HG02970 (cell line): ENCODE results near the gene C1QTNF5.

Experiments
- ATAC-seq: cut with Tn5 transposase; IDR thresholded peaks from one replicate; pipeline ENCODE4 v1.9.1; 2021; ENCODE audit warnings: mild to moderate bottlenecking, moderate library complexity, moderate number of reproducible peaks; ENCODE audit not compliant: unreplicated experiment, low FRiP score

Gene C1QTNF5

DNA sequence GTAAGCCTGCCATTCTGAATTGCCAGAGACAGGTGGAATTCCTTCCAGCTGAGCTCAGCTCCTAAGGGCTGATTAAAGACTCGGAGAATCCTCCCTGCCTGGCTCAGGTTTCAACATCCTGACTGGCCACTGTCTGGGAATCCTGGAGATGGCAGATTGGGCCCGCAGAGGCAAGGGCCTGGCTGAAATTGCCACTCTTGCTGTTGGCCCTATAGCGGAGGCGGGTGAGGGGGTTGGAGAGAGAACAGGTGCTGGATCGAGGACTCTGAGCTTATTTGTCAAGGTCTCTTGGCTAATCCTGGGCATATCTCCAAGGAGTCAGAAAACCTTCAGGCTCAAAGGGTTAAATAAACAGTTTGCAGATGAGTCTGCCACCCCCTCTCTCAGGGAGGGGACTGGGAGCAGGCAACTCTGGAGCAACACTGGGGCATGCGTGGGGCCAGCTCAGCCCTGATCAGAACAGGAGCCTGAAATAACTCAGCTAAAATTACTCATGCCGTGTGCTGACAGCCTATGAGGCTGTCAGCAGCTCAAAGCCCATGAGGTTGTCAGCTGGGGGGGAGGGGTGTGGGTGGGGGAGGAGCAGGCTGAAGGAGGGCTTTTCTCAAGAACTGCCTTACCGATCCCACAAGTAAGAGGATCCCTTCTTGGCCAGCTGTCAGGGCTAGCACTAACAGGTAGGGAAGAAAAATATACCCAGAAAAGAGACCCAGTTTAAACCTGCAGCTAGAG is 20.5 kb upstream of the C1QTNF5 start:
- no peak for ATAC-seq

DNA sequence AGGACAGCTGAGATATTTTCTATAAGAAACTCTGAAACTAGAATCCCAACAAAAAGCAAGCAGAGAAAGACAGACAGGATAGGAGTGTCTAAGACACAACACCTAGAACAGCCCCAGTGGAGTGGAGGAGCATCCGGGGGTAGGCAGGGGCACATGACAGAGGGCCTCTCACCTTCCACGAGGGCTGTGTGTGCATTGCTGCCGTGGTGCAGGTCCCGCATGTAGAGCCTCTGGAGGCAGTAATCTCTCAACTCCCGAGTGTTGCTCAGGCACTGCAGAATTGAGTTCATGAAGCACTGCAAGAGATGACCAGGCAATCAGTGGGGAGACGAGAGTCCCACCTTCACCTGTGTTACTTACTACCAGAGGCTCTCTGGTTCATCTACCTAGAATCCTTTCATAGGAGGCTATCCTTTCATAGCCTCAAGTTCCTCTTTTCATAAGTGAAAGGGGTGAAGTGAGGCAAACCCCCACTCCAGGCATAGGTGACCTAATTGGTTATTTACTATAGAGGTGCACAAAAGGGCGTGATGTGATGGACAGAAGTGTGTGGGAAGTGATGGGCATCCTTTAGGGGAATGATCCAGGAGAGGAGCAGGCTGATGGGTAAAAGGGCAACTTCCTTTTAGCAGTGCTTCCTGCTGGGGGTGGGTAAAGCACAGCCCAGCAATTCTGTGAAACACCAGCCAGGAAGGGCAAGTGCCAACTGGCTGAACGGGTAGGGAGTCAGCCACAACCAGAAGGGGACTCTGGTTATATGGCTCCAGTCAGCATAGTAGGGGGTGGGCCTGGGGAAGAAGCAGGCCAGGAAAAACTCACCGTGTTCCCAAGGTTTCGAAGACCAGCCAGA is 18.9 kb upstream of the C1QTNF5 start:
- ATAC-seq, result no peak

DNA sequence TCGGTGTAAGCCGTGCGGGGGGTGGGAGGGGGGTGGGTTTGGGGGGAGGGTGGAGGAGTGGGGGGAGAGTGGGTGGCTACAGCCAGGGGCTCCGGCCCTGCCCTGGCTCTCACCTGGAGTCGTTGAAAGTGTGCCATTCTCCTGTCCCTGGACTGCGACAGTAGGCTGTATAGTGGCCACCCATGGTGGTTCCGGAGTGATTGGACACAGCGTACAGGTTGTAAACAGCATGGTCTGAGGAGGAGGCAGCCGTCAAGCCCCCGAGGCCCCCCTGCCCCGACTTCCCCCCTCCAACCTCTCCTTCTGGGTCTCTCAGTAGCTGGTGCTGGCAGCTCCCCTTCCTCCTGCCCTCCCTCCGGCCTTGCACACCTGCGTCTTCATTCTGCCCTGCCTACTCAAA is 16.4 kb upstream of the C1QTNF5 start:
- ATAC-seq, result no peak

DNA sequence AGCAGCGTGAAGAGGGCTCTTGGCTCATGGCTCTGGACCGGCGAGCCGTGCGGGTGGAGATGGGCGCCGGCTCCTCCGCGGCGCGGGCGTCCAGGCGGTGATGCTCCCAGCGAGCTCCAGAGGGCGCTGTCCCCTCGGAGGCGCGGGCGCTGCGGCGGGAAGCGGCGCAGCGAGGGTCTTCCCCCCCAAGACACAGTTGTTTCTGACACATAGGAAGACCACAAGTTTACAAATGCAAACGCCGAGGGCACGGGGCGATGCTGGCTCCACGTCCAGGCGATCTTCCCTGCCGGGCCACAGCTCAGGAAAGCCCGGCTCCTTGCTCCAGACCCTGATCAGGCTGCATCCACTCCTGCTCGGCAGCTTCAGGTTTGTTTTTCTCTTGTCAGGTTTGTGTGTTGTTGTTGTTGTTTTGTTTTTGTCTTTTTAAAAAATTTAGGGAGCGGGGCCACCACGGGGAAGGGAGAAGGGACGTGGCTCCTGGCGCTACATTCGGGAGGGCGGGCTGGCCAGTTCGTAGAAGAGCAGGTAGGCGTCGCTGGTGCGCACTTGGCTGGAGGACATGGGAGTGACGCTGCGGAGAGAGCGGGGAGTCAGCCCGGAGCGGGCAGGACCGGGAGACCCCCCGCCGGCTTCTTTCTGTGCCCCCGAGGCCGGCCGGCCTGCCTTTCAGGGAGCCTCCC is 15.8 kb upstream of the C1QTNF5 start:
- no peak for ATAC-seq

DNA sequence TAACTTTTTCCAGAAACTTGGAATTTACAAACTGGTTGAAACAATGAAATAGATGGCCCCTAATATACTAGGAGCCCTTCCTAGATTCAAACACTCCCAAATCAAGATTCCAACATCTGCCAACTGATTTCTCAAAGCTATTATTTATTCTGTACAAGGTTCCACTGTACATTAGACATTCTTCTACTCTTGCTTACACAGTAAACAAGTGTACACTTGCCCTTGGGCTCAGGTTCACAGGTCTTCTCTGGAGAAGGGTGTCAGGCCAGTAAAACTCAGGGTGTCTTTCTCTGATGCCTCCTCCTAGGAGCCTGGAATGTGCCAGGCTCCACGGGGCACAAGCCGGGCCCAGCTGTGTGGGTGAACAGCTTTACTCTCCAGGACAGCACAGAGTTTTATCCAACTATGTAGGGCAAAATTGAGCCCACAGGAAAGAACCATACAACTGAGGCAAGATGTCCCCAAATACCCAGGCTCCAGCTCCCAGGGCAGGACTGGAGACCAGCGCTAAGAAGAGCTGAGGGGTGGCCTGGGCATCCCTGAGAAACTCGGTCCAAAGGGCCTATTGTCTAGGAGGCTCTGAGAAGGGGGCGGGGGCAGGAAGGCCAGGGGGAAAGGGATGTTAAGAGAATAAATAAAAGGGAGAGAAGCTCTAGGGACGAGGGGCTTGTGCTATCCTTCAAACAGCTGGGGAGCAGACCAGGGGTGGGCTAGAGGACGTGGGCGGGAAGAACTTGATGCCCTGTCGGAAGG is 14.6 kb upstream of the C1QTNF5 start:
- no peak for ATAC-seq

DNA sequence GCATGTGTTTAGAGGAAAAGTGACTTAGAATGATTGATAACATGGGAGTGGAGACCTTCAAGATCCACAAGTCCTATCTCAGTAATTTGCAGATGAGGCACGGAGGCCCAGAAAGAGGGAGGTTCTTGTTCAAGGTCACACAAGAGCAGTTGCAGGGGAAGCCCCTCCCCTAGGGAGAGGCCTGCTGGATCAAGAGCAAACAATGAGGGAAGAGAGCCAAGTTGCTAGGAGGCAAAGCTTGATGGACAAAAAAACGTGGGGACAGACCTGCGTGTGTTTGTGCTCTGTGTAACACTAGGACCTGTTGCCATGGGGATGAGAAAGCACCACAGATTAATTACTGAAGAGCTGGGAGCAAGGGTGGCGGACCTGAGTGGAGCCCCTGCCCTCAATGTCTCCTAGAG is 12.2 kb upstream of the C1QTNF5 start:
- no peak for ATAC-seq

DNA sequence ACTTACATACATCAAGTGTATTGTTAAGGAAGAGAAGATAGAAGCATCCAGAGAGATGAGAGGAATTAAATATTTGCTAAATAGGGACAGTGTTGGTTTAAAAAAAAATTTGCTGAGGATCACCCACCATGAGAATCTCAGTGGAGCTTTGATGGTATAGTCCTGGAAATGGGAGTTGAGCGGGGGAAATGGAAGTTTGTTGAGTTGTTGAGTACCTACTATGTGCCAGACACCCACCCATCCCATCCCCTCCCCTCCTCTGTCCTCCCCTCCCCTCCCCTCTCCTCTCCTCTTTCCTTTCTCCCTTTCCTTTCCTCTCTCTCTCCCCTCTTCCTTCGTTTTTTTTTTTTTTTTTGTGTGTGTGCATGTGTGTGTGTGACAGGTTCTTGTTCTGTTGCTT is 10.5 kb upstream of the C1QTNF5 start:
- ATAC-seq, result no peak

DNA sequence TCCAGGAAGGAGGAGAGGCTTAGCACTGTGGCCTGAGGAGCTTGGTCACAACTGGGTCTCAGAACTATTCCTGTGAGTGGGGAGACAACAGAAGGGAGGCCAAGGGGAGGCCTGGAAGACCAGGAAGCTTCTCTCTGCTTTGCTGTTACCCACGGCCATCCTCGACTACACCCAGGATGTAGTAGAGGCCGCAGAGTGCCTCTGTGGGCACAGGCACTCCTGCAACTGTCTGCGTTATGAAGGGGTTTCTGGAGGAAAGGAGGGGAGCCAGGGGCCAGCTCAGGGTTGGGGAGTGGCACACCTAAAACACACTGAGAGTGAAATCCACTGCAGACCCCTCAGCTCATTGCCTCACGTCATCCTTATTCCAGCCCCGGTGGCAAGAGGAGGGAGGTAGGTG is 9.6 kb upstream of the C1QTNF5 start:
- ATAC-seq, result no peak

DNA sequence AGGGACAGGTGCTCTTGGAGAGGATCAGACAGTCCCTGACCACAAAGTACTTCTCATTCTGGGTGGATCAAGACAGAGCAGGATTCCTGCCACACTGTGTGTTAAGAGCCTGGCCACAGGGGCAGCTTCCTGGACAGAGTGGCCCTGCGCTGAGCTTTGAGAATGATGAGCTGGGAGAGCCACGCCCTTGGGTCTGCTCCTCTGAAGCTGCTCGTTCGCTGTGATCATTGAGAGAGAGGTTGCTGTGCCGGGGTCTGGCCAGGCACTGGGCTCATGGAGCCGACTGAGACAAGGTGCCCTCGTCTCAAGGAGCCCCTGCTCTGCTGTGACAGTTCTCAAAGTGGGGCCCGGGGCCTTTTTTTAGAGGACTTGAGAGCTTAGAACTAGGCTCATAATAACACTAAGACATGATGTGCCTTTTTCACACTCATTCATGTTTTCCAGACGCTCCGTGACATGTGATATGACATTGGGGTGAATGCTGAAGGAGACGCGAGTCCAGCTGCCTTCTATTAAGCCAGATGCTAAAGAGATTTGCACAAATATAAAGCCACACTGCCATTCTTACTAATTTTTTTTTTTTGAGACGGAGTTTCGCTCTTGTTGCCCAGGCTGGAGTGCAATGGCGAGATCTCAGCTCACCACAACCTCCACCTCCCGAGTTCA is 7.4 kb upstream of the C1QTNF5 start:
- no peak for ATAC-seq

DNA sequence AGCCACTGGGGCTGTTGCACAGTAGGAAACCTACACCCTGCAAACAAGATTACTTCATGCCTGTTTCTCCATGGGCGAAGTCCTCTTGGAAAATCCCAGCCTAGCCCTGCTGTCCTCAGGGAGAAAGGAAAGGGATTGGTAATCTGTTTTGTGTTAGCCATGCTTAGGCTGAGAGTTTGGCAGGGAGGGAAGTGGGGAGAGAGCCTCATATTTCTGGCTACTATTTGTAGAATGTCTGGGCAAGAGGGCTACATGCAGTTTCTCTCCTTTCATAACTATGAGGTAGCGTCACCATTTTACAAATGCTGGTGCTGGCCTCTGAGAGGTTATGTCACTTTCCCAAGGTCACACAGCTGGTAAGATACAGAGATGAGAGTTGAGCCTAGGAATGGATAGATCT is 6.6 kb upstream of the C1QTNF5 start:
- ATAC-seq, result no peak

DNA sequence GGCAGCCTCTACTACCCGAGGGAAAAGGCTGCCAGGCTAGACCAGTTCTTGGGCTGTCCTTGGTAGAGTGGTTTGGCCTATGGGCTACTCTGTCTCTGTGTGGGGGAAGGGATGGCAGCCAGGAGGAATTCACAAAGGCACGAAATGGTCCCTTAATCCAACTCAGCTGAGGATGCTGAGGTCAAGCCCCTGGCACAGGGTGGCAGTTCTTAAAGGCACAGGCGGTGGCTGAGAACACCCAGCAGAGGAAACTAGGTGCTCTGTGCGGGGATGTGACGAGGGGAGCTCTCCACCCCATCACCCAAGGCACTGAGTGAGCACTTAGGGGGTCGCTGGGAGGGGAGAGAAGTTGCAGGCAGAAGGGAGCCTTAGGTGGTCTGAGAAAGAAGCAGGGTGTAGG is 5.9 kb upstream of the C1QTNF5 start, which contains the start of gene MFRP:
Gene MFRP (minus strand): TSS at position 101 of the 400 bp plus-strand sequence. CDS start 192 bp downstream, outside the sequence.
- ATAC-seq, result no peak

DNA sequence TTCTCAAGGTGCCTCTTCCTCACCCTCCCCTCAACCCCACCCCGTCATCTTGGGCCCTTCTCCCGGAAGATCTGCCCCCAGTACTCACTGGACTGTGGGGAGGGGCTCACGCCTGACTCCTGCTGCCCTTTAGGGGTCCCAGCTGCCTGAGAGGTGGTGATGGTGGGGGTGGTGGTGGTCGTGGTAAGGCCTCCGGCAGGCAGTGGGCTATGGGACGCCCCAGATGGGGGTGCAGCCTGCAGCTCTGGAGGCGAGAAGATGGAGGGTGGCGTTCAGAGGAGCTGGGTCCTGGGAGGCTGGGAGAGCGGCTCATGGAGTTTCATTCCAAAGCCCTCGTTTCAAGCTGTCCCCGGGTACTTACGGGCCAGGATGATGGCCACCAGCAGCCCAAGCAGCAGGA is 5.0 kb upstream of the C1QTNF5 start:
- ATAC-seq, result no peak

DNA sequence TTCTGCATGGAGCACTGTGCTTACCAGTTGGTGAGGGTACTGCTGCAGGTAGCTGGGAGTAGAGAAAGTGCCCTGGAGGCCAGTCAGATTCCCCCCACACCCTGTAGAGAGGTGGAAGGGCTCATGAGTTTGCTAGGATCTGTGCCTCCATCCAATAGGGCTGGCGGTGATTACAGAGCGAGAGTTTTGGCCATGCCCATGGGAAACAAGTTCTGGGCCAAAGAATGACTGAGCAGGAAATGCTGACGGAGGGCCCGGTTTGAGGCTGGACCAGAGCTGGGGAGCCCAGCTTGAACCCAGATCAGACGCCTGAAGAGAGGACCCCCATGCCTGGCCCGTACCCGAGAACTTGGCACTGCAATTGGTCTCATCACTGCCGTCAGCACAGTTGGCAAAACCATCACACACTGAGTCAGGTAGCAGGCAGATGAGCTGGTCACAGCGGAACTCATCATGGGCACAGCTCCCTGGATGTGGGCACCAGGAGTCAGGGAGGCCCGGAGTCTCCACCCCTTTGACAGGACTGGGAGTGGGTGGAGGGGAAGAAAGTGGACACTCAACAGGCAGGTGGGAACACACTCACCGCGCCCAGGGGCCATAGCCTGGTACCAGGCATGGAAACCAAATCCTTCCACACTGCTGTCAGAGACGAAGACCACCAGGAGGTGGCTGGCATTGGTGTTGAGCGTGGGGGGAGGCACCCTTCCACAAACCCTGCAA is 3.8 kb upstream of the C1QTNF5 start:
- ATAC-seq, result no peak

DNA sequence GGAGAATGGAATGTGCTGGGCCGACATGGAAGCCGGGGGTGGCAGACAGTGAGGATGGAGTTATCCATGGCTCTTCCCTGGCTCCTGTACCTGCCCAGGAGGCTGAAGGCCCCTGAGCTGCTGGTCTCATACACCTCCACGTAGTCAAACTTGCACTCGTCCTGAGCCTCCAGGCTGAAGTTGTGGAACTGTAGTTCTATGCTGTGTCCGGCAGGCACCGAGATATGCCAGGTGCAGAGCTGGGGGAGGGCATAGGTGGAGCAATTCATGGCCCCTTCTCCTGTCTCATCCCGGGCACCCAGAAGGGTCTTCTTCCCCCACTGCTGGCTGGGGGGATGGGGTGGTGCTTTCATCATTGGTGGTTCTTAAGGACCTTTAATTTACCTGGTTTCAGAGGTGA is 3.0 kb upstream of the C1QTNF5 start:
- ATAC-seq, result no peak

DNA sequence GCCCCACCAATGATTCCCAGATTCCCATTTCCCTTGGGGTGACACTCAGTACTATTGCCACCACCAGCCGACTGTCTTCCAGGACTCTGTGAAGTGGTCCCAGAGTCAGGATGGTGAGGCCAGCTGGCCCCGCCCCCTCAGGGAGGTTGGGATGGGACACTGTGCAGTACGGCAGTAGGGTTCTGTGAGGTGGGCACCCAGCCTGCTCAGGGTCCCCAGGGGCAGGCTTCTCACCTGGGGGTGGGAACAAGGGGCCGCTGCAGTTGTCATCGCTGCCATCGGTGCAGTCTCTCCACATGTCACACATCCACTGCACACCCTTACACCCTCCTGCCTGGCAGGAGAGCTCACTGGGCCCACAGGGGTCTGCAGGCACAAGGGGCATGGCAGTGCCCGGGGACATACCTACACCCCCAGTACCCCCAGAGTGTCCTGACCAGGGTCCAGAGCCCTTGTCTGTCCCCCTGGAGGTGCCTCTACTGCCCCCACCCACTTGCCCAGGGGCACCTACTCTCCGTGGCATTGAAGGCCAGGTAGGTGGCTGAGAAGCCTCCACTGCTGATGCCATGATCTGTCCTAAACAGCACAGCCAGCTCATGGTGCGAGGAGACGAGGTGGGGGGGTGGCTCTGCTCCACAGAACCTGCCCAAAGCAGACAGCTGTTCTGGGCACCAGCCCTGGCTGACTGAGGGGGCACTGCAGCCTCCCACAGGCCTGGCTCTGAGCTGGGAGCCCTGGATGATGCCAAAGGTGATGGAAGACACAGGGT is 1.9 kb upstream of the C1QTNF5 start:
- ATAC-seq, result no peak

DNA sequence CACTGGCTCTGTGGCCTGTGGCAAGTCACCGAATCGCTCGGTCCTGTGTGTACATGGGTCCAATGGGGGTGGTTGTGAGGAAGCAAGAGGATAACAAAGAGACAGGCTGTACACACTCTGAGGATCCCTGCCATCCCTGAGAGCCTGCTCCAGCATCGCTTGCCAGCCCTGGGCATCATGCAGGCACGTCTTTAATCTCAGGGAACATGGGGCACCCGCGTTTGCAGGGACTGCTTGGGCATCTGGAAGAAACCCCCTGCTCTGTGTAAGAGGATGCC is 1.3 kb upstream of the C1QTNF5 start:
- no peak for ATAC-seq

DNA sequence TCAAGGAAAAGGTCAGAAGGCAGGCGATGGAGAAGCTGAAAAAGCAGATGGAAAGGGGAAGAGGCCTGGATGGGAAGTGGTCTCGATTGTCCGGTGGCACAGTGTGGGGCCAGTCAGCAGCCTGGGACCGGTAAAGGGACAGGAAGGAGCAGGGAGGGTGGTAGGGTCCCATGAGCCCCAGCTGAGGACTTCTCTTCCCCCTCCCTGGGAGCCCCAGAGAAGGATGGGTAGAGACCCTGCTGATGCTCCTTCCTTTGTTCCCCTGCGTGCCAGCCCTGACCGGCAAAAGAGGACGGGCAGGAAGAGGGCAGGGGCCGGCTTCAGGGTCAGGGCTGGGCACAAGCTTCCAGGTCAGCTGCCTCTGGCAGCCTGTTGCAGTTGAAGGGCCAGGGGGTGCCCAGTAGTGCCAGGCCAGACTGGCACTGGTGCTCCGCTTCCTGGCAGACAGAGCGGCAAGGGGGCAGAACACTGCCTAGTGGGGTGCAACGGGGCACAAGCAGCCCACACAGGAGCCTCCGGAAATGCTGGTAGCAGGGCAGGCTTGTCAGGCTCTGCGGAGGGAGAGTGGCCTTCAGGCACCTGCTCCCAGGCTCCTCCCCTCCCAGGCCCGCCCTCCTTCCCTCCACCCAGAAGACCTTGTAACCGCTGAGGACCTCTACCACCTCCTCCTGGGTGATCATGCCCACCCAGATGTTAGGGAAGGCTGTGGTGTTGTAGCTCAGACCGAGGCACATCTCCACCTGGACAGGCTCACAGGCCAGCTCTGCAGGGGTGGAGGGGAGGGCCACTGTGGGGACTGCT is 739 bp upstream of the C1QTNF5 start:
- ATAC-seq, result no peak
